Measurements from ENCODE around the gene SAGE1. TPM values are rescaled to one million over a fixed set of nuclear protein-coding genes. Genes with fewer than 3 reads are reported as not detected.
"Not testable (repeated sequence)": the region's sequence is repeated elsewhere in the genome, so short reads cannot be mapped to it uniquely, and the experiment has no call there.

SAGE1 gene
- total RNA-seq (not detected), total RNA-seq (0 to 0.12 (median 0) reads per million in 29 experiments)
- total RNA-seq (2013), result not detected

GRCh38 chrX:135893294-135893817 lies at the start of gene SAGE1, which contains the start of gene CT45A10:
TSS of gene SAGE1 (plus strand) at chrX:135893716. CDS start at chrX:135896243, 2,527 bp downstream.
TSS of gene CT45A10 (minus strand) at chrX:135893444. CDS start at chrX:135885344, 8,100 bp downstream.
- no peaks in the 10 kb centered on the region for H3K9me3 Mint-ChIP-seq
- no peaks in the 10 kb centered on the region for H3K4me1 ChIP-seq (ENCODE audit: control insufficient read depth in 1 of 2, extremely low read depth in 1 of 2, insufficient read depth in 2 of 2, low read length in 2 of 2)
- no peak within 1 kb of the TSS for H3K27ac ChIP-seq (ENCODE audit: low read length)
- H3K36me3 Mint-ChIP-seq, result no peaks in the 10 kb centered on the region
- H3K4me3 ChIP-seq (ENCODE audit: control insufficient read depth in 1 of 2, extremely low read depth in 1 of 2, low read length in 1 of 2), result no peak within 1 kb of the TSS
- no peaks in the 10 kb centered on the region for H3K9me3 ChIP-seq
- peaks cover 0 to 4% of the 10 kb centered on the region in 2 experiments for H3K27me3 ChIP-seq (replicated peaks in 1 of 2; ENCODE audit: control insufficient read depth in 2 of 2, extremely low read depth in 1 of 2, insufficient read depth in 2 of 2, low read length in 1 of 2)
- ChIA-PET POLR2A (no interaction called here), CTCF (no interaction called here)
- no peak within 1 kb of the TSS for H3K4me3 Mint-ChIP-seq
- no peaks in the 10 kb centered on the region for H3K4me1 Mint-ChIP-seq
- H3K36me3 ChIP-seq (ENCODE audit: control insufficient read depth in 2 of 2, extremely low read depth in 1 of 2, insufficient read depth in 1 of 2, low read length in 1 of 2), result no peaks in the 10 kb centered on the region
- WGBS (ENCODE audit: insufficient coverage), result 100% methylated on average over 6 of the region's 22 CpGs
- no peak for DNase-seq
- H3K27me3 Mint-ChIP-seq, result peaks cover 0 to 20% of the 10 kb centered on the region in 2 donors
- no peak for ATAC-seq (replicated peaks in 1 of 4)
- no peak within 1 kb of the TSS for H3K27ac Mint-ChIP-seq

- H3K4me1 Mint-ChIP-seq; POLR2A ChIA-PET; H3K4me3 ChIP-seq (ENCODE audit: control insufficient read depth in 1 of 2, extremely low read depth in 1 of 2, low read length in 1 of 2); H3K9me3 ChIP-seq; H3K36me3 ChIP-seq (ENCODE audit: control insufficient read depth in 2 of 2, extremely low read depth in 1 of 2, insufficient read depth in 1 of 2, low read length in 1 of 2); H3K27ac Mint-ChIP-seq; H3K36me3 Mint-ChIP-seq; H3K27me3 Mint-ChIP-seq; H3K4me3 Mint-ChIP-seq; H3K27me3 ChIP-seq (replicated peaks in 1 of 2; ENCODE audit: control insufficient read depth in 2 of 2, extremely low read depth in 1 of 2, insufficient read depth in 2 of 2, low read length in 1 of 2); CTCF ChIA-PET; H3K27ac ChIP-seq (ENCODE audit: low read length); DNase-seq; ATAC-seq (replicated peaks in 1 of 4); H3K4me1 ChIP-seq (ENCODE audit: control insufficient read depth in 1 of 2, extremely low read depth in 1 of 2, insufficient read depth in 2 of 2, low read length in 2 of 2); H3K9me3 Mint-ChIP-seq: not testable (repeated sequence)
- no CpG with 5 or more reads among the region's 17 CpGs for WGBS (ENCODE audit: insufficient coverage)
Observed at GRCh38 chrX:135854438-135854837, 39.1 kb upstream of the SAGE1 start, which contains the start of gene CT45A8. TSS of gene CT45A8 (minus strand) at chrX:135854538. CDS start at chrX:135850783, 3,755 bp downstream.

- not testable (repeated sequence) for H3K36me3 ChIP-seq (ENCODE audit: control insufficient read depth in 2 of 2, extremely low read depth in 1 of 2, insufficient read depth in 1 of 2, low read length in 1 of 2)
- WGBS (ENCODE audit: insufficient coverage), result no CpG with 5 or more reads among the region's 17 CpGs
Observed at GRCh38 chrX:135871712-135872111, 21.8 kb upstream of the SAGE1 start, which contains the start of gene CT45A9. TSS of gene CT45A9 (minus strand) at chrX:135871812. CDS start at chrX:135868061, 3,751 bp downstream.

GRCh38 chrX:135882741-135883140 lies 10.8 kb upstream of the SAGE1 start:
- POLR2A ChIA-PET, result not testable (repeated sequence)

More at GRCh38 chrX:135871712-135872111, 21.8 kb upstream of the SAGE1 start, which contains the start of gene CT45A9:
- DNase-seq; H3K4me3 ChIP-seq (ENCODE audit: control insufficient read depth in 1 of 2, extremely low read depth in 1 of 2, low read length in 1 of 2); H3K4me3 Mint-ChIP-seq; H3K9me3 Mint-ChIP-seq; ATAC-seq (replicated peaks in 1 of 4); H3K36me3 Mint-ChIP-seq; H3K9me3 ChIP-seq; H3K27me3 ChIP-seq (replicated peaks in 1 of 2; ENCODE audit: control insufficient read depth in 2 of 2, extremely low read depth in 1 of 2, insufficient read depth in 2 of 2, low read length in 1 of 2); H3K4me1 Mint-ChIP-seq; H3K27me3 Mint-ChIP-seq; H3K4me1 ChIP-seq (ENCODE audit: control insufficient read depth in 1 of 2, extremely low read depth in 1 of 2, insufficient read depth in 2 of 2, low read length in 2 of 2); H3K27ac ChIP-seq (ENCODE audit: low read length); CTCF ChIA-PET; POLR2A ChIA-PET; H3K27ac Mint-ChIP-seq: not testable (repeated sequence)

GRCh38 chrX:135888230-135888629 lies 5.3 kb upstream of the SAGE1 start:
- ATAC-seq (replicated peaks in 1 of 4); H3K4me3 Mint-ChIP-seq; H3K36me3 Mint-ChIP-seq; H3K9me3 Mint-ChIP-seq; H3K36me3 ChIP-seq (ENCODE audit: control insufficient read depth in 2 of 2, extremely low read depth in 1 of 2, insufficient read depth in 1 of 2, low read length in 1 of 2); H3K27me3 ChIP-seq (replicated peaks in 1 of 2; ENCODE audit: control insufficient read depth in 2 of 2, extremely low read depth in 1 of 2, insufficient read depth in 2 of 2, low read length in 1 of 2); H3K27me3 Mint-ChIP-seq; CTCF ChIA-PET; H3K4me1 Mint-ChIP-seq; POLR2A ChIA-PET; H3K4me1 ChIP-seq (ENCODE audit: control insufficient read depth in 1 of 2, extremely low read depth in 1 of 2, insufficient read depth in 2 of 2, low read length in 2 of 2); H3K9me3 ChIP-seq; H3K4me3 ChIP-seq (ENCODE audit: control insufficient read depth in 1 of 2, extremely low read depth in 1 of 2, low read length in 1 of 2); H3K27ac Mint-ChIP-seq; H3K27ac ChIP-seq (ENCODE audit: low read length); DNase-seq: not testable (repeated sequence)
- 100% methylated on average over 3 of the region's 18 CpGs for WGBS (ENCODE audit: insufficient coverage)

More at GRCh38 chrX:135882741-135883140, 10.8 kb upstream of the SAGE1 start:
- H3K4me1 ChIP-seq (ENCODE audit: control insufficient read depth in 1 of 2, extremely low read depth in 1 of 2, insufficient read depth in 2 of 2, low read length in 2 of 2); DNase-seq; CTCF ChIA-PET; H3K27me3 Mint-ChIP-seq; H3K4me1 Mint-ChIP-seq; H3K4me3 ChIP-seq (ENCODE audit: control insufficient read depth in 1 of 2, extremely low read depth in 1 of 2, low read length in 1 of 2); H3K36me3 ChIP-seq (ENCODE audit: control insufficient read depth in 2 of 2, extremely low read depth in 1 of 2, insufficient read depth in 1 of 2, low read length in 1 of 2); H3K4me3 Mint-ChIP-seq; H3K27ac Mint-ChIP-seq; H3K9me3 Mint-ChIP-seq; H3K27ac ChIP-seq (ENCODE audit: low read length); ATAC-seq (replicated peaks in 1 of 4); H3K36me3 Mint-ChIP-seq; H3K27me3 ChIP-seq (replicated peaks in 1 of 2; ENCODE audit: control insufficient read depth in 2 of 2, extremely low read depth in 1 of 2, insufficient read depth in 2 of 2, low read length in 1 of 2); H3K9me3 ChIP-seq: not testable (repeated sequence)
- no CpG with 5 or more reads among the region's 5 CpGs for WGBS (ENCODE audit: insufficient coverage)

- H3K36me3 ChIP-seq (ENCODE audit: control insufficient read depth in 2 of 2, extremely low read depth in 1 of 2, insufficient read depth in 1 of 2, low read length in 1 of 2); H3K27me3 ChIP-seq (replicated peaks in 1 of 2; ENCODE audit: control insufficient read depth in 2 of 2, extremely low read depth in 1 of 2, insufficient read depth in 2 of 2, low read length in 1 of 2); H3K9me3 ChIP-seq; H3K27ac Mint-ChIP-seq; H3K36me3 Mint-ChIP-seq; H3K4me3 Mint-ChIP-seq; POLR2A ChIA-PET; H3K4me1 Mint-ChIP-seq; H3K27ac ChIP-seq (ENCODE audit: low read length); ATAC-seq (replicated peaks in 1 of 4); H3K4me3 ChIP-seq (ENCODE audit: control insufficient read depth in 1 of 2, extremely low read depth in 1 of 2, low read length in 1 of 2); H3K4me1 ChIP-seq (ENCODE audit: control insufficient read depth in 1 of 2, extremely low read depth in 1 of 2, insufficient read depth in 2 of 2, low read length in 2 of 2); H3K9me3 Mint-ChIP-seq: not testable (repeated sequence)
- peak in 3 of 35 experiments; percentile 5 to 8 (median 6) for DNase-seq
- CTCF ChIA-PET, result interaction anchor here in 1 of 2 donors (0.6 kb wide), 1 partner anchor 73 kb away, joined by 3 read pairs; no protein-coding TSS in a partner anchor
- 60% methylated on average over 1 of the region's 15 CpGs for WGBS (ENCODE audit: insufficient coverage)
- H3K27me3 Mint-ChIP-seq, result peaks cover 0 to 14% of the 10 kb centered on the region in 2 donors
Observed at GRCh38 chrX:135888976-135889375, 4.5 kb upstream of the SAGE1 start.

Data from T-cell (primary cell).